Activated T-cell treated with anti-CD3 and anti-CD28 coated beads, Interleukin-2, amount 50 U/mL, for 72 hours (primary cell): ENCODE results near the gene ACP7. TPM values are rescaled to one million over a fixed set of nuclear protein-coding genes. Genes with fewer than 3 reads are reported as not detected.

Source experiments
- ATAC-seq, 2 donors: fragments of 150-1000 bp; cut with Tn5 transposase; replicated peaks in 1 of 2; 2 replicates each; pipeline ENCODE4 v1.10.0; 2021; ENCODE audit warnings: moderate library complexity in 2 of 2, mild to moderate bottlenecking in 1 of 2
- DNase-seq, 2 donors: peaks; one replicate each; pipeline ENCODE4 v3.0.0; 2021 to 2022; ENCODE audit warnings: mixed read lengths in 1 of 2
- H3K27ac Mint-ChIP-seq: one replicate; pipeline ENCODE4 v1.8.0; 2022; ENCODE audit warnings: mild to moderate bottlenecking, moderate library complexity, mixed read lengths
- H3K27me3 Mint-ChIP-seq: one replicate; pipeline ENCODE4 v1.8.0; 2022; ENCODE audit warnings: low read depth, mixed read lengths
- H3K36me3 Mint-ChIP-seq, 2 donors: one replicate each; pipeline ENCODE4 v1.8.0; 2022; ENCODE audit warnings: mixed read lengths in 2 of 2, mild to moderate bottlenecking in 1 of 2; ENCODE audit not compliant: insufficient read depth in 2 of 2
- H3K4me1 Mint-ChIP-seq: one replicate; pipeline ENCODE4 v1.8.0; 2022; ENCODE audit warnings: low read depth, mixed read lengths
- H3K4me3 Mint-ChIP-seq, 2 donors: one replicate each; pipeline ENCODE4 v1.8.0; 2022; ENCODE audit warnings: mild to moderate bottlenecking in 2 of 2, mixed read lengths in 2 of 2, moderate library complexity in 2 of 2
- H3K9me3 Mint-ChIP-seq, 2 donors: one replicate each; pipeline ENCODE4 v1.8.0; 2022; ENCODE audit warnings: mixed read lengths in 2 of 2
- total RNA-seq, 2 donors: library from RNA; stranded (reverse); gene quantifications; one replicate each; pipeline ENCODE4 v1.2.3, GENCODE V29; 2022

The ACP7 gene
- total RNA-seq, 2 donors from 2014 or later: not detected

DNA sequence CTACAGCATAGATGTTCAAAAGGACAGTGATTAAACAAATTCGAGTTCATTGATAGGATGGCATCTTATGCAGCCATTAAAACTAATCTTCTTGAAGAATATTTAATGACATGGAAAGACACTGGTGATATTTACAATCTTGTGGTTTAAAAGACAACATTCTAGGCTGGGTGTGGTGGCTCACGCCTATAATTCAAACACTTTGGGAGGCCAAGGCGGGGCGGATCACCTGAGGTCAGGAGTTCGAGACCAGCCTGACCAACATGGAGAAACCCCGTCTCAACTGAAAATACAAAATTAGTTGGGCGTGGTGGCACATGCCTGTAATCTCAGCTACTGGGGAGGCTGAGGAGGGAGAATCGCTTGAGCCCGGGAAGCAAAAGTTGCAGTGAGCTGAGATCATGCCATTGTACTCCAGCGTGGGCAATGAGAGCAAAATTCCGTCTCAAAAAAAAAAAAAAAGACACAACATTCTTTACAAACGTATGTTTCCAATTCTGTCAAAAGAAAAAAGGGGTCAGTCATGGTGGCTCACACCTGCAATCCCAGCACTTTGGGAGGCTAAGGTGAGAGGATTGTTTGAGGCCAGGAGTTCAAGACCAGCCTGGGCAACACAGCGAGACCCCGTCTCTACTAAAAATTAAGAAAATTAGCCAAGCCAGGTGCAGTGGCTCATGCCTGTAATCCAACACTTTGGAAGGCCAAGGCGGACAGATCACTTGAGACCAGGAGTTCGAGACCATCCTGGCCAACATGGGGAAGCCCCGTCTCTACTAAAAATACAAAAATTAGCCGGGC, 39.0 kb downstream of the ACP7 start:
- no peak for DNase-seq

GRCh38 chr19:39124136-39124764, 40.1 kb downstream of the ACP7 start:
- Mint-ChIP-seq H3K4me3 (peak overlapping the region; percentile 60 to 85), H3K27me3 (no peaks in the 10 kb centered on the region), H3K27ac (peak overlapping the region; percentile 5), H3K36me3 (no peaks in the 10 kb centered on the region), H3K9me3 (no peaks in the 10 kb centered on the region), H3K4me1 (peaks cover 37% of the 10 kb centered on the region)
- ATAC-seq: no peak
- DNase-seq: no peak

More for the DNA sequence above, 39.0 kb downstream of the ACP7 start:
- no peaks in the 10 kb centered on the region for H3K9me3 Mint-ChIP-seq
- H3K4me3 Mint-ChIP-seq: peak overlapping the region in 1 of 2 donors; percentile 38
- no peaks in the 10 kb centered on the region for H3K27me3 Mint-ChIP-seq
- H3K4me1 Mint-ChIP-seq: peaks cover 37% of the 10 kb centered on the region
- H3K27ac Mint-ChIP-seq: peak overlapping the region; percentile 17
- ATAC-seq: no peak
- no peaks in the 10 kb centered on the region for H3K36me3 Mint-ChIP-seq

- H3K4me3 Mint-ChIP-seq: peak overlapping the region; percentile 79 to 85
- peak overlapping the region; percentile 45 for H3K27ac Mint-ChIP-seq
- ATAC-seq (no peak), DNase-seq (no peak)
- H3K36me3 Mint-ChIP-seq: no peaks in the 10 kb centered on the region
- peaks cover 41% of the 10 kb centered on the region for H3K4me1 Mint-ChIP-seq
- no peaks in the 10 kb centered on the region for H3K9me3 Mint-ChIP-seq
- H3K27me3 Mint-ChIP-seq: no peaks in the 10 kb centered on the region
These were observed 41.0 kb downstream of the ACP7 start for GRCh38 chr19:39125199-39125553.

GRCh38 chr19:39125554-39126311, 41.6 kb downstream of the ACP7 start, which contains the start of gene PAK4:
Gene PAK4, plus strand, starts transcription at chr19:39125786. Its CDS starts 43,768 bp downstream, at chr19:39169554.
- Mint-ChIP-seq H3K4me1 (peaks cover 47% of the 10 kb centered on the region), H3K27ac (peak within 1 kb of the TSS; percentile 45), H3K9me3 (no peaks in the 10 kb centered on the region), H3K36me3 (no peaks in the 10 kb centered on the region), H3K27me3 (no peaks in the 10 kb centered on the region), H3K4me3 (peak within 1 kb of the TSS; percentile 79 to 85)
- DNase-seq: peak; percentile 99
- peak; percentile 99 for ATAC-seq

GRCh38 chr19:39126312-39127187, 42.4 kb downstream of the ACP7 start:
- H3K4me1 Mint-ChIP-seq: peaks cover 53% of the 10 kb centered on the region
- H3K9me3 Mint-ChIP-seq: no peaks in the 10 kb centered on the region
- DNase-seq (no peak), ATAC-seq (no peak)
- peak overlapping the region; percentile 79 to 85 for H3K4me3 Mint-ChIP-seq
- H3K27me3 Mint-ChIP-seq: no peaks in the 10 kb centered on the region
- no peaks in the 10 kb centered on the region for H3K36me3 Mint-ChIP-seq
- H3K27ac Mint-ChIP-seq: no peak overlapping the region

DNA sequence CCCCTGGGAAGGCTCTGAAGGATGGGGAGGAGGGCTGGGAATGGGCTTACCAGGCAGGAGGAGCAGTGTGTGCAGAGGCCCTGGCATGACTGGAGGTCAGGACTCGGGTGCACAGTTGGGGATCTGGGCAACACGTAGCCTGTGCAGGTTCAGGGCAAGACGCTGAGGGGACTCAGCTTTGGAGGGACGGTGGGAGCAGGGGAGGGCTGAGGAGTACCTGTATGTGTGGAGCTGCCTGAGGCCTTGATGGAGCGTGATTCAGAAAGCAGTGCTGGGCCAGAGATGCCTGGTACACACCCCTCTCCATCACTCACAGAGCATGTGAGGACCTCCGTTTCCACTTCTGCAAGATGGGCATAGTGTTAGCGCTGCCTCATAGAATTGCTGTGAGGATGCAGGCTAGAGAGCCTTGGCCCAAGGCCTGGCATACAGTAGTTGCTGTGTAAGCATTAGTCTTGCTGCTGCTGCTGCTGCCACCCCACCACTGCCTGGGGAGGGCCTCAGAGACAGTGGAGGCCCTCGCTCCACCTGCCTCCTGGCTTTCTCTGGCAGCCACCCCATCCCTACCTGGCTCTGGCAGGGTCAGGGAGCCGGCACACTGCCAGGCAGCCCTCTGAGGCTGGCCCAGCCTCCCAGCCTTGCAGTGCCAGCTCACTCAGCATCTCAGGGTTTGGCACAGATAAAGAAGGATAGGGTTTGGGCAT, 43.8 kb downstream of the ACP7 start:
- ATAC-seq: no peak
- DNase-seq: no peak
- no peaks in the 10 kb centered on the region for H3K9me3 Mint-ChIP-seq
- no peaks in the 10 kb centered on the region for H3K27me3 Mint-ChIP-seq
- H3K4me1 Mint-ChIP-seq: peaks cover 57% of the 10 kb centered on the region
- H3K27ac Mint-ChIP-seq: no peak overlapping the region
- no peaks in the 10 kb centered on the region for H3K36me3 Mint-ChIP-seq
- H3K4me3 Mint-ChIP-seq: no peak overlapping the region

DNA sequence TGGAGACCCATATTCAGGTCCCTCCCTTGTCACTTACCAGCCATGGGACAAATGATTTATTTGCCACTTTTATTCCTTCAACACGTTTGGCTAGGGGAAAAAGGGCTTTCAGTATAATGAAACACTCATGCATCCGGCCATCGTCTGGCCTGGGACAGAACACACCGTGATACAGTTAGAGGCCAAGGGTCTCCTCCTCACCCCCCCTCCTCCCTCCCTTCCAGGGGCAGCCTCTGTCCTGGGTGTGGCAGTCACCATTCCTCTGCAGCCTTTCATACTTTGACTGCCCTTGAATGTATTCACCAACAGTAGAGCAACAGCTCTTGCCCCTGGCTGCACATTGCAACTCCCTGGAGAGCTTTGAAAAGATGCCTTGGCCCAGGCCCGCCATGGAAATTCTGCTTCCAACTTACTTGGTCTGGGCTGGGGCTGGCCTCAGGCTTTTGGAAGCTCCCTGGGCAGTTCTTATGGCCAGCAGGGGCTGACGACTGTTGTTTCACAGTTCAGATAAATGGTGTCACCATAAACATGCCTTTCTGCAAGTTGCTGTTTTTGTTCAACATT, 44.4 kb downstream of the ACP7 start:
- H3K27me3 Mint-ChIP-seq: no peaks in the 10 kb centered on the region
- peaks cover 58% of the 10 kb centered on the region for H3K4me1 Mint-ChIP-seq
- no peaks in the 10 kb centered on the region for H3K36me3 Mint-ChIP-seq
- no peak for ATAC-seq
- H3K4me3 Mint-ChIP-seq: no peak overlapping the region
- H3K27ac Mint-ChIP-seq: no peak overlapping the region
- no peak for DNase-seq
- H3K9me3 Mint-ChIP-seq: no peaks in the 10 kb centered on the region

DNA sequence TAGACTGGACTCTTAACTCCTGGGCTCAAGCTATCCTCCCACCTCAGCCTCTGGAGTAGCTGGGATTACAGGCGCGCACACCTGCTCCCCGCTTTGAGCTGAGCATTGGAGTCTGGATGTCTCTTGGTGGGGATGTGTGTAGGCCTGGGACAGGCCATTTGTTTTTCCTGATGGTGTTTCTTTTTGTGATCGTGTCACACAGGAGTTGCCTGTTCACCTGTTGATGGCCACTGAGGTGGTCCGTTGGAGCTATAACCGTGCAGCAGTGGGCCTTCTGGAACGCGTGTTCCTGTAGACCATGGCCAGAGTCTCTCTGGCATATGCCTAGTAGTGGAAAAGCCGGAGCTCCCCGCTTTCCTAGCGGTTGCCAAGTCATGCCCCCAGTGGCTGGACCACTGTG, 44.9 kb downstream of the ACP7 start:
- H3K36me3 Mint-ChIP-seq: no peaks in the 10 kb centered on the region
- H3K27ac Mint-ChIP-seq: no peak overlapping the region
- DNase-seq: no peak
- H3K9me3 Mint-ChIP-seq: no peaks in the 10 kb centered on the region
- peaks cover 56% of the 10 kb centered on the region for H3K4me1 Mint-ChIP-seq
- no peak for ATAC-seq
- H3K27me3 Mint-ChIP-seq: no peaks in the 10 kb centered on the region
- no peak overlapping the region for H3K4me3 Mint-ChIP-seq

DNA sequence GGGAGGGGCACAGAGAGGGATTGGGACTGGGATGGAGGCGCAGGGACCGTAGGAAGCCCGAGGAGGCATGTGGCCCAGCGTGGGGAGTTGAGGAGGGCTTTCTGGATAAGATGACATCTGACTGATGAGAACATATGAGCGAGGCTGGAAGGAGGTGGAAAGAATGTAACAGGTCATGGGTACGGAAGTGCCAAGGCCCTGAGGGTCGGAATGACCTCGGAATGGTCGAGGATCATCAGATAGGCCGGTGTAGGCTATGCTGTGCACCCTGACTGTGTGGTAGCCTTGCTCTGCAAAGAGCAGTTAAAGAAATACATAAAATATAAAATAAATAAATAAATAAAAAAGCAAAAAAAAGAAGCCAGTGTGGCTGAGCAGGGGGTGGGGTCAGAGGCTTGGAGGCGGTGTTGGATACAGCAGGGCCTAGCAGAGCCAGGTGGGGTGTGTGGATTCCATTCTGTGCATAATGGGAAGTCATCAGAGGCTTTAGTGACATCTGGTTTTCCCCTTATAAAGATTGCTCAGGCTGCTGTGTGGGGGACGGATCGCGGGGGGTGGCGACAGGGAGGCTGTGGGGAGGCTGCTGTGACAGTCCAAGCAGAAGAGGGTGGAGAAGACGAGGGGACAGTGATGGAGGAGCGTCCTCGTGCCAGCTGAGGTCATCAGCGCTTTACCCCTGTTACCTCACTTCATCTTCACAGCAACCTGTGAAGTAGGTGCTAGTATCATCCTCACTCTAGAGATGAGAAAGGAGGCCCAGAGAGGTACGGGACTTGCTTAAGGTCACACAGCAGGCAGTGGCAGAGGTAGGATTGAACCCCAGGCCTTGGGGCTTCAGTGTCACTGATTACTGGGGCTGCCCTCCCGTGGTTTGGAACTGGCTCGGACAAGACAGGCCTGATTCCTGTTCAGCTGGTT, 46.4 kb downstream of the ACP7 start:
- H3K4me1 Mint-ChIP-seq: peaks cover 45% of the 10 kb centered on the region
- H3K27me3 Mint-ChIP-seq: no peaks in the 10 kb centered on the region
- H3K27ac Mint-ChIP-seq: no peak overlapping the region
- no peak for ATAC-seq
- no peaks in the 10 kb centered on the region for H3K36me3 Mint-ChIP-seq
- no peaks in the 10 kb centered on the region for H3K9me3 Mint-ChIP-seq
- no peak for DNase-seq
- H3K4me3 Mint-ChIP-seq: no peak overlapping the region

GRCh38 chr19:39131255-39131755, 47.1 kb downstream of the ACP7 start:
- ATAC-seq: no peak
- Mint-ChIP-seq H3K4me1 (peaks cover 45% of the 10 kb centered on the region), H3K27me3 (no peaks in the 10 kb centered on the region), H3K9me3 (no peaks in the 10 kb centered on the region), H3K27ac (no peak overlapping the region), H3K4me3 (no peak overlapping the region), H3K36me3 (no peaks in the 10 kb centered on the region)
- no peak for DNase-seq

DNA sequence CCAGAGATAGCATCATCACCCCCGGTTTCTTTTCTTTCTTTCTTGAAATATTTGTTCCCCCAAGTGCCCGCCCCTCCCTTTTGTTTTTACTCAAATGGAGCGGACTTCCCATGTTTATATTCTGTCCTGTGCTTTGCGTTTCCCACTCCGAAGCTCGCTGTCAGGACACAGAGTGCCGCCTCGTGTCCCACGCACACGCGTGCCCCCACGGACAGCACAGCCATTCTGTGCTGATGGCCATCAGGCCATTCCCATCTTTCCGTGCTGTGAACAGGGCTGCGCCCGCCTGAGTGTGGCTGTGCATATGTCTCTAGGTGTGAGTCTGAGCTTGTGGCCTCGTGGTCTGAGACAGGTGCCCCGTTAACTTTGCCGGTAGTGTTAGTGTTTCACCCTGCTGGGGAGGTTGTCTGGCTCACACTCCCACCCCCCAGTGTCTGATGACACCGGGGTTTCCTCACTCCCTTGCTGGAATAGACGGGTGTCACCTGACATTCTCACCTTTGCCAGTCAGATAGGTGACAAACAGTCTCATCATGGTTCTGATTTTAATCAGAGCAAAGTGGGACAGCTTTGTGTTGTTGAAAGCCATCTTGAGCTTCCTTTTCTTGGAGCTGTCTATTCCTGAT, 48.3 kb downstream of the ACP7 start:
- Mint-ChIP-seq H3K9me3 (no peaks in the 10 kb centered on the region), H3K4me1 (peaks cover 38% of the 10 kb centered on the region), H3K27ac (peak overlapping the region; percentile 20), H3K27me3 (no peaks in the 10 kb centered on the region), H3K4me3 (peak overlapping the region; percentile 28 to 38), H3K36me3 (no peaks in the 10 kb centered on the region)
- ATAC-seq (peak; percentile 48 to 71), DNase-seq (peak in 1 of 2 donors; percentile 32)
